Neural progenitor cell (in vitro differentiated cells): Measurements from ENCODE around the gene ZNF592. TPM values are rescaled to one million over a fixed set of nuclear protein-coding genes. Genes with fewer than 3 reads are reported as not detected.
"Not testable (repeated sequence)": the region's sequence is repeated elsewhere in the genome, so short reads cannot be mapped to it uniquely, and the experiment has no call there.

Experiments used
- DNase-seq: peaks from one replicate; pipeline ENCODE4 v3.0.0-alpha.2; 2016; ENCODE audit warnings: low spot score
- H2AFZ ChIP-seq: fragments of 200-600 bp; sonication (generic); replicated peaks from 2 replicates; pipeline ENCODE4 v1.6.1; 2016; ENCODE audit warnings: antibody characterized with exemption
- H3F3A ChIP-seq: fragments of 200-600 bp; sonication (generic); 2 replicates; pipeline ENCODE4 v1.6.1; 2016; ENCODE audit warnings: antibody characterized with exemption, low read depth
- H3K27ac ChIP-seq: fragments of 200-600 bp; sonication (generic); 2 replicates; pipeline ENCODE4 v1.5.1; 2016; ENCODE audit warnings: mild to moderate bottlenecking
- H3K27me3 ChIP-seq: fragments of 200-600 bp; sonication (generic); 2 replicates; pipeline ENCODE4 v1.6.1; 2016; ENCODE audit warnings: mild to moderate bottlenecking, moderate library complexity
- H3K36me3 ChIP-seq: fragments of 200-600 bp; sonication (generic); 2 replicates; pipeline ENCODE4 v1.5.1; 2016
- H3K4me1 ChIP-seq: fragments of 200-600 bp; sonication (generic); 2 replicates; pipeline ENCODE4 v1.6.1; 2016; ENCODE audit warnings: mixed run types
- H3K4me2 ChIP-seq: fragments of 200-600 bp; sonication (generic); 2 replicates; pipeline ENCODE4 v1.6.1; 2016
- H3K4me3 ChIP-seq: fragments of 200-600 bp; sonication (generic); 2 replicates; pipeline ENCODE4 v1.5.1; 2016
- H3K79me2 ChIP-seq: fragments of 200-600 bp; sonication (generic); 2 replicates; pipeline ENCODE4 v1.6.1; 2016; ENCODE audit warnings: low read depth
- H3K9ac ChIP-seq: fragments of 200-600 bp; sonication (generic); 2 replicates; pipeline ENCODE4 v1.6.1; 2016
- H3K9me3 ChIP-seq: fragments of 200-600 bp; sonication (generic); 2 replicates; pipeline ENCODE4 v1.5.1; 2016; ENCODE audit warnings: low read depth
- H4K20me1 ChIP-seq: fragments of 200-600 bp; sonication (generic); 2 replicates; pipeline ENCODE4 v1.6.1; 2016; ENCODE audit warnings: low read depth
- H3K27ac Mint-ChIP-seq: 3 replicates; pipeline ENCODE4 v1.8.0; 2021; ENCODE audit warnings: mixed read lengths
- H3K27me3 Mint-ChIP-seq: 2 replicates; pipeline ENCODE4 v1.8.0; 2022; ENCODE audit warnings: low read depth, mild to moderate bottlenecking, inconsistent platforms, moderate library complexity, mixed read lengths; ENCODE audit not compliant: insufficient read depth
- H3K36me3 Mint-ChIP-seq: 3 replicates; pipeline ENCODE4 v1.8.0; 2021; ENCODE audit warnings: mixed read lengths
- H3K4me1 Mint-ChIP-seq: 3 replicates; pipeline ENCODE4 v1.8.0; 2021; ENCODE audit warnings: mixed read lengths
- H3K4me3 Mint-ChIP-seq: 3 replicates; pipeline ENCODE4 v1.8.0; 2021; ENCODE audit warnings: mild to moderate bottlenecking, moderate library complexity, mixed read lengths
- H3K9me3 Mint-ChIP-seq: 3 replicates; pipeline ENCODE4 v1.8.0; 2020; ENCODE audit warnings: mixed read lengths
- CTCF ChIP-seq: fragments of 200-600 bp; sonication (generic); IDR thresholded peaks from 2 replicates; pipeline ENCODE4 v1.5.1; 2017; ENCODE audit warnings: antibody characterized with exemption, mild to moderate bottlenecking
- EZH2 ChIP-seq: fragments of 200-600 bp; sonication (generic); IDR thresholded peaks from 2 replicates; pipeline ENCODE4 v1.6.1; 2017; ENCODE audit warnings: antibody characterized with exemption, mild to moderate bottlenecking, moderate library complexity
- EZH2phosphoT487 ChIP-seq: fragments of 200-600 bp; sonication (generic); IDR thresholded peaks from 2 replicates; pipeline ENCODE4 v1.6.1; 2017; ENCODE audit warnings: antibody characterized with exemption
- total RNA-seq: library from RNA; depleted of rRNA; stranded (reverse); fragments of >200 nt; gene quantifications from 2 replicates; pipeline ENCODE4 v1.2.3, GENCODE V29; 2015; ENCODE audit warnings: low replicate concordance

ZNF592 gene
- total RNA-seq, 1 donor from 2014 or later, result 5.8 TPM

- Histone ChIP-seq H3K9me3 (no peaks in the 10 kb centered on the region), H3K27me3 (no peaks in the 10 kb centered on the region), H2AFZ (peak overlapping the region; percentile 34), H3K4me3 (peak overlapping the region; percentile 74), H3K9ac (peak overlapping the region; percentile 53), H4K20me1 (peaks cover 32% of the 10 kb centered on the region), H3K4me1 (peaks cover 22% of the 10 kb centered on the region), H3K27ac (peak overlapping the region; percentile 10), H3F3A (peaks cover 38% of the 10 kb centered on the region), H3K4me2 (peak overlapping the region; percentile 85), H3K36me3 (no peaks in the 10 kb centered on the region), H3K79me2 (peaks cover 65% of the 10 kb centered on the region)
- peak overlapping the region; percentile 99 for H3K27ac Mint-ChIP-seq
- DNase-seq, result peak; percentile 53
- H3K4me1 Mint-ChIP-seq, result peaks cover 34% of the 10 kb centered on the region
- H3K36me3 Mint-ChIP-seq, result peaks cover 5% of the 10 kb centered on the region
- peak overlapping the region; percentile 97 for H3K4me3 Mint-ChIP-seq
- H3K9me3 Mint-ChIP-seq, result no peaks in the 10 kb centered on the region
- H3K27me3 Mint-ChIP-seq, result no peaks in the 10 kb centered on the region
- TF ChIP-seq EZH2phosphoT487, result no peak
- no peak for TF ChIP-seq CTCF
- no peak for TF ChIP-seq EZH2
Observed at GRCh38 chr15:84749111-84749991, 959 bp downstream of the ZNF592 start.

GRCh38 chr15:84750583-84751092, 2.2 kb downstream of the ZNF592 start:
- no peaks in the 10 kb centered on the region for H3K9me3 ChIP-seq

GRCh38 chr15:84751721-84752120, 3.3 kb downstream of the ZNF592 start:
- not testable (repeated sequence) for H3K27ac Mint-ChIP-seq

More at GRCh38 chr15:84750583-84751092, 2.2 kb downstream of the ZNF592 start:
- TF ChIP-seq EZH2phosphoT487, result no peak
- no peak for TF ChIP-seq CTCF
- TF ChIP-seq EZH2, result no peak
- Histone ChIP-seq H3K4me3 (no peak overlapping the region), H3K79me2 (peaks cover 78% of the 10 kb centered on the region), H2AFZ (no peak overlapping the region), H3K9ac (no peak overlapping the region), H3K4me2 (peak overlapping the region; percentile 85), H3K36me3 (no peaks in the 10 kb centered on the region), H3K27ac (peak overlapping the region; percentile 27), H3K27me3 (no peaks in the 10 kb centered on the region), H4K20me1 (peaks cover 37% of the 10 kb centered on the region), H3K4me1 (peaks cover 22% of the 10 kb centered on the region), H3F3A (peaks cover 38% of the 10 kb centered on the region)
- H3K4me1 Mint-ChIP-seq, result peaks cover 34% of the 10 kb centered on the region
- H3K4me3 Mint-ChIP-seq, result peak overlapping the region; percentile 97
- H3K27me3 Mint-ChIP-seq, result no peaks in the 10 kb centered on the region
- no peaks in the 10 kb centered on the region for H3K9me3 Mint-ChIP-seq
- peaks cover 5% of the 10 kb centered on the region for H3K36me3 Mint-ChIP-seq
- peak; percentile 29 for DNase-seq
- no peak overlapping the region for H3K27ac Mint-ChIP-seq

GRCh38 chr15:84752195-84752594, 3.8 kb downstream of the ZNF592 start:
- no peak overlapping the region for H3K4me2 ChIP-seq
- TF ChIP-seq EZH2, result no peak
- TF ChIP-seq CTCF, result no peak
- TF ChIP-seq EZH2phosphoT487, result no peak
- no peak overlapping the region for H3K27ac ChIP-seq
- no peaks in the 10 kb centered on the region for H3K9me3 ChIP-seq
- H3K27me3 ChIP-seq, result no peaks in the 10 kb centered on the region
- Mint-ChIP-seq H3K27me3 (no peaks in the 10 kb centered on the region), H3K4me3 (no peak overlapping the region), H3K36me3 (peaks cover 5% of the 10 kb centered on the region), H3K9me3 (no peaks in the 10 kb centered on the region), H3K27ac (no peak overlapping the region), H3K4me1 (peaks cover 26% of the 10 kb centered on the region)
- H3K4me1 ChIP-seq, result peaks cover 25% of the 10 kb centered on the region
- H3K4me3 ChIP-seq, result no peak overlapping the region
- no peak overlapping the region for H2AFZ ChIP-seq
- H3K79me2 ChIP-seq, result peaks cover 84% of the 10 kb centered on the region
- H4K20me1 ChIP-seq, result peaks cover 44% of the 10 kb centered on the region
- H3K36me3 ChIP-seq, result no peaks in the 10 kb centered on the region
- H3F3A ChIP-seq, result peaks cover 31% of the 10 kb centered on the region
- DNase-seq, result no peak
- H3K9ac ChIP-seq, result no peak overlapping the region

More at GRCh38 chr15:84751721-84752120, 3.3 kb downstream of the ZNF592 start:
- not testable (repeated sequence) for H3K4me3 Mint-ChIP-seq, H3K9me3 ChIP-seq, H3K36me3 Mint-ChIP-seq, H3K27ac ChIP-seq, H3K9ac ChIP-seq, H2AFZ ChIP-seq, H3K27me3 Mint-ChIP-seq, H3K4me3 ChIP-seq, H3K27me3 ChIP-seq, H3K9me3 Mint-ChIP-seq, DNase-seq, H3K4me2 ChIP-seq, H3K36me3 ChIP-seq
- Histone ChIP-seq H3F3A (peaks cover 35% of the 10 kb centered on the region), H3K79me2 (peaks cover 80% of the 10 kb centered on the region), H4K20me1 (peaks cover 44% of the 10 kb centered on the region), H3K4me1 (peaks cover 25% of the 10 kb centered on the region)
- peaks cover 28% of the 10 kb centered on the region for H3K4me1 Mint-ChIP-seq
